Fibroblast of skin of right biceps (primary cell): Measurements from ENCODE around the gene COX4I1.

Source experiments
- DNase-seq: peaks from one replicate; pipeline ENCODE4 v3.0.0-alpha.2; 2013

Gene COX4I1

DNA sequence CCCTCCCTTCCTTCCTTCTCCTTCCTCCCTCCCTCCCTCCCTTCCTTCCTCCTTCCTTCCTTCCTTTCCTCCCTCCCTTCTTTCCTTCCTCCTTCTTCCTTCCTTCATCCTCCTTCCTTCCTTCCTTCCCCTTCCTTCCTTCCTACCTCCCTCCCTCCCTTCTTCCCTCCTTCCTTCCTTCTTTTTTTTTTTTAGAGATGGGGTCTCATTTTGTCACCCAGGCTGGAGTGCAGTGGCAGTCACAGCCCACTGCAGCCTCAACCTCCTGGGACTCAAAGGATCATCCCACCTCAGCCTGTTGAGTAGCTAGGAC lies 44.6 kb downstream of the COX4I1 start:
- no peak for DNase-seq

DNA sequence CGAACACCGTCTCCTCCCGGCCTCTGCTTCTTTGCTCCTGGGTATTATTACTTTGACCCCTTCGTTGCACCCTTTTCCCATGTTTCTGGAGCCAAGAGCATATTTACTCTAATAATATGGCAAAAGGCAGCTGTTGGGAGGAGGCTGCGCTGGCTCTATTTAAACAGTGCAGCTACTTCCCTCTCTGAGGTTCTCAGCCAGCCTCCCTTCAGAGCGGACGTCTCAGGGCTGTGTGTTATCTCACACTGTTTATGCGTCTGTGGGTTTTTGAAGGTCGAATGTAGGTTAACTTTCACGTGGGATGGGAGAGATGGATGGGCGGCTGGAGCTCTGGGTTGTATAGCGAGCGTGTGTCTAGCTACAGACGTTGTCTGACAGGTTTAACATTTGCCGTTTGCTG lies 45.3 kb downstream of the COX4I1 start:
- DNase-seq, result no peak

DNA sequence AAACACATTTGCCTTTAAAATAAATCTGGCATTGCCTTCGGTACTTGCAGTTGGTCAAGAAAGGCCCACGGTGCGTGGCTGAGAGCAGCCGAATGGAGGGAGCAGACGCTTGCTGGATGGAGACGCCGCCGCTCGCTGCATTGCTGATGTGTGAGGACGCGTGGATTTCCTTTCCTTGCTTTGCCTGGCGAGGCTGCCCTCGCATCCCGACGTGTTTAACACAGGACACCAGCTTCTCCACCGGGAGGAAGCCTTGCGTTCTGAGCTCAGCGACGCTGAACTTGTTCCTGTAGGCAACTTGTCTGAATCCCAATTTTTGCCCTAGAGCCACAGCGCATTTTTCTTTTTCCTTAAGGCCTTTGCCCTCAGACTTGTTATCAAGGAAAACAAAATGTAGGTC lies 45.8 kb downstream of the COX4I1 start:
- no peak for DNase-seq

DNA sequence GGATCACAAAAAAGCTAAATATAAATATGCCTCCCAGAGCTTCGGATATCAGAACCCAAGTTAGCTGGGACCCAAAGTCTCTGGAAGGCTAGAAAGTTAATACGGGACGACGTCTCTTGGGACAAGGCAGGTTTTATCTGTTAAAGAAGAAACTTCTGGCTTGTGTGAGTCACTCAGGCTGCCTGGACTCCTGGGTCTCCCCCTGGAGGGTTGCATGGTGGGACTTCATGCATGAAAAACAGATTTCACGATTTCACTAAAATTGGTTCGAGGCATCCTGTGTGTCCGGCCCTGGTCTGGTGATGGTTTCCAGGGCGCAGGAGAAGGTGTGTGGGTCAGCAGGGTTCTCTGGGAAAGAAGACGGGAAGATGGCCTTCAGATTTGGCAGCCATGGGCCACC lies 47.0 kb downstream of the COX4I1 start:
- no peak for DNase-seq

DNA sequence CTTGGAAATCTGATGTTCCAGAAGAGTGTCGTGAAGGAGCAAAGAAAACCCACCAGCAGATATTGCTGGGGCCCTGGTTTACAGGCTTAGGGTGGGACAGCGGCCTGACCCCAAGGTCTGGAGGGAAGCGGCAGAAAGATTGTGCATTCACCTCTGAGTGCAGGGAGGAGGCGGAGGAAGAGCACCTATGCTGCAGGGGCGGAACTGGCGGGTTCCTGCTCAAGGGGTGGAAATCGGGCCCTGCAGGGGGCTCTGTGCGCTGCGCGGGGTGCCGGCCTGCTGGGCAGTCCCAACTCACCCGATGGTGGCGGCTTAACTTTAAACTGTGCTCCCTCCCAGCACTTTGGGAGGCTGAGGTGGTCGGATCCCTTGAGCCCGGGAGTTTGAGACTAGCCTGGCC lies 47.5 kb downstream of the COX4I1 start:
- DNase-seq, result no peak

DNA sequence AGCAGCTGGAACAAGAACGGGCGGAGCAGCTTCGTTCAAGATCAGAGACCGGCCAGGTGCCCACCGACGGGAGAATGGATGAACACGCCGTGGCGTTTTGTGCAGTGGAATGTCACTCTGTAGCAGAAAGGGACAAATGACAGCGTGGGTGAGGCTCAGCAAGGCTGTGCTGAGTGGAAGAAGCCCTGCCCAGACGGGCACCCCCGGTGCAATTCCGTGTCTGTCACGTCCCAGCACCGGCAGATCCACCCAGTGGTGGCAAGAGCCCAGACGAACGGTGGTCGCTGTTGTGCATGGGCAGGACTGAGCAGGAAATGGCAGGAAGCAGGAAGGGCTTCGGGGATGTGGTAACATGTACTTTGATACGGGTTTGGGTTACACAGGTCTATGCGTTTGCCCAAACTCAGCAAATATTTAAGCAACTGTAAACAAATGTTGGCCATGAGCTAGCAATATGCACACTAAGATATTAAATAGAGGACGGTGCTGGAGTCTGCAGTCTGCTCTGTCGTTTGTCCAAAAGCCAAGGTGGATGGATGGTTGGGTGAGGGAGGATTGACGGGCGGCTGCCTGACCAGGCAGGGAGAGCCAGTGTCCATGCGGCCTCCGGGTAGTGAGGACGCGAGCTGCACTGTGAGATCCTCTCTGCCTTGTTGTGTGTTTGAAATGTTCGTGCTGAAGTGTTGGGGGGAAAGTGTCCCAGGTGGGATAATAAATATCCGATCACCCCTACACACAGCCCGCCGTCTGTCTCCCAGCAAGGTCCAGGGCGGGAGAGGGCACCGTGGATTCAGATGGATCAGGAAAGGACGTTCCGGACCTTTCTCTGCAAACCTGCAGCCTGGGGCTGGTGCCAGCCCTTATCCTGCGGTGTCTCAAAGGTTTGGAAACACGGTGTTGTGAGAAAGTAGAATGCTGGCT lies 48.4 kb downstream of the COX4I1 start:
- DNase-seq, result no peak

DNA sequence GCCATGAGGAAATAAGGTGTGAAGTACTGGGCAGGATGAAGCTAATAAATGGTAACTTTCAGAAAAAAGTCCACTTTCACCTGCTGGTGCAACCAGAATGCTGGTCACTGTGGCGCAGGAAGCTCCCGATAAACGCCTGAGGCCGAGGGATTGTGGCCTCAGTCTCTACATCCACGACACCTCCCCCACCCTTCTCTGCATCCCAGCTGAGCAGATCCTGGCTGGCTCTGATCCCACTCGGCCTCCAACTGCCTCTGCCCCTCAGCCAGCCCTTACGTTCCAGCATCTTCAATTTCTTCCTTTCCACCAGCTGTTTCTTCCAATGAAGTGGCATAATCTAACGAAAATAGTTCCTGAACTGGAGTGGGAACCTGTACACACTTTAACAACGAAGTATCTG lies 49.5 kb downstream of the COX4I1 start:
- DNase-seq, result no peak

DNA sequence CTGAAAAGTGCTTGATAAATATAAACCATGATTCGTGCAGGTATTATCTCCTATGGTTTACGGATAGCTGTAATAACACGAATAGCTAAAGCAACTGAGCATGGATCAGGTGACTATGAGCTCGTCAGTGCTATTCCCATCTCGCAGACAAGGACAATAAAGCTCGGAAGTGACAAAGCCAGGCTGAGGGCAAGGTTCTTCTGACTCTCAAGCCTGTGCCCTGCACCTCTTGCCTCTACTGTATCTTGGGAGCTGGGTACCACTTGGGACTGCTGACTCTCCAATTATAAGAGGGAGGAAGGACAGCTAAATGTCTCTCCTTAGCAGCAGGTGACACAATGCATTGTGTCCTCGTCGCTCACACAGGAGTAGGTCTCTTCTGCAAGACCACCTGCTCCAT lies 49.9 kb downstream of the COX4I1 start:
- no peak for DNase-seq

DNA sequence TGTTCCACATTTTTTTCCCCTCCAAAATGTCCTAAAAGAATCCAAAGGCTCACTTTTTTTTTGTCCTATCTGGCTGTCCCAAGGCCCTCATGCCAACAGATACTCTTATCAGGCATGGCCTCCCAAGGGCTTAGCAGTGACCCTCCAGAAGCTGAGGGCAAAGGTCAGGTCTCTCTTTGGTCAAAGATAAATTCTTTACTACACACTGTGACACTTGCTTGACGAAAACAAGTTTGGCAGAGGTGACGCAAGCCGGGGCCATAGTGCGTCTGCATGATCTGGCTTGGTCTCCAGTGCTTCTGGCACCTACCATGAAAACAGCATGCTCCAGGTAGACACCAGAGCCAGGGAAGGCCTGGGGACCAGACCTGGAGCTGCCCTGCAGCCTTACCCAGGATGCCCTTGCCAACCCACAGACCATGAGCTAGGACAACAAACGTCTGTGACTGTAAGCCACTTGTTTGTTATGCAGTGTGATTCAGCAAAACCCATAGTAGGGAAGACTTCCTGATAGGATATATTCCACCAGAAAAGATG lies 50.9 kb downstream of the COX4I1 start:
- DNase-seq, result no peak

DNA sequence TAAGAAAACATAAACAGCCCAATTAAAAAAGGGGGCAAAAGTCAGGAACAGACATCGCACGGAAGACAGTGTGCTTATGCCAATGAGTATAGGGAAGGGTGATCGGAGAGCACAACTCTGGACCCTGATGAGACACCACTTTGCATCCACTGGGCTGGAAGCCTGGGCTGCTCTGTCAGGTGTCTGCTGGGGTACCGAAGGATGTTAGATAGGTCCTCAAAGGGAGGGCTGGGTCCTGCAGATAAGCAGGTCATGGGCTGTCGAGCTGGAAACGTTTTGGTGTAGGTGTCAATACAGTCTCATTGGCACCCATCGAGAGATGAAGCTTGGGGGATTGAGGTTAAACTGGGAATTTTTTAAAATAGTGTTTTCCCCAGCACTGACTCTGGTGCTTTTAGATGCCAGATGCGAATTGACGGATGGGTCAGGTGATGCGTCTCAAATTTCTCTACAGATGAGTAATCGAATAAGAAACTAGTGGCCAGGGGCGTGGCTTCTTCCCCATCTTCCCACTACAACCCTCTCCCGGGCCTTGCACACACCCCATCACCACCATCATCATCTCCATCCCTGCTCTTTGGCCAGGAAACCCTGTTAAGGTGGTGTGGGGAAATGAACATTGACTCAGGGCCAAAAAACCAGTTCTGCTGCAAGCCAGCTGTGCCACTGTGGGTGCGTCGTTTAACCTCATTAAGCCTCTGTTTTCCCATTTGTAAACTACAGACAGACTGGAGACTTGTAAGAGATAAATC lies 51.7 kb downstream of the COX4I1 start:
- no peak for DNase-seq

DNA sequence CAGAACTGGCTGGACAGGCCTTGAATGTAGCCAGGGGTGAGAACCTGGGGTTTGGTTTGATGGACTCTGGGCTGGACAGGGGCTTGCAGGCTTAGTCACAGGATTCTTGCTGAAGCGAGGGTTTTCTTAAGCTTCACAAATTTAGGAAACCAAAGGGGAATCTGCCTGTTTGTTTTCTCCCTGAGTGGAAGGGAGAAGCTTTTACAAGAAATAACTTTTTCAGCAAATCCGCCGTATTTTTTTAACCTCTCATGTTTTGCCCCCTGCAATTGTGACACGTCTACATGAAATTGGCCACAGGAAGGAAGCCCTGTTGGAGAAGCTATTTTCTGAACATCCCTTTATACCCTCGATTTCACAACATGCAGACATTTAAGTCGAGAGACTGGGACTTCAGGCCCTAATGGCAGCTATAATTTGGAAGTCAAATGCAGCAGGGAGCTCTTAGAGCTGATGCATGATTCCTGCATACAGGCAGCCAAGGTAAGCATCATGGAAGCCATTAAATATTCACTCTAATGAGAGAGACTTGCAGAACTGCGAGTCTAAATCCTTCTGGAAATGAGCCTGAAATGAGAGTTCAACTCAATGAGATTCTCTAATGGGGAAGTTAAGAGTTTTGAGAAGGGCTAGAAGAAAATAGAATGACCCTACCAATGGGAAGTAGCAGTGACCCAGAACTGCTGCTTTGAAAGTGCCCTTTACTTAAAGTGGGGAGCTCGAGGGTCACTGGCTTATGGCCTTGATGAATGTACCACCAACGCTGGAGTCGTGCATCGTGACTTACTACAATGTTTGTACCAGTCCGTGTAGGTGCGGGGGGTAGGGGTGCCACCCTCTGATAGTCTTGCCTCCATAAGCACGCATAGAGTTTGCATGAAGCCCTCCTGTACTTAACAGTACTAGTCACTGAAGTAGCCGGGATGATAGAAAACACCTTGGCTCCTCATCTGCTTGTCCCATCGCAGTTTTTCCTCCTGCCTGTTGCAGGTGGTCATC lies 54.4 kb downstream of the COX4I1 start:
- DNase-seq, result no peak

DNA sequence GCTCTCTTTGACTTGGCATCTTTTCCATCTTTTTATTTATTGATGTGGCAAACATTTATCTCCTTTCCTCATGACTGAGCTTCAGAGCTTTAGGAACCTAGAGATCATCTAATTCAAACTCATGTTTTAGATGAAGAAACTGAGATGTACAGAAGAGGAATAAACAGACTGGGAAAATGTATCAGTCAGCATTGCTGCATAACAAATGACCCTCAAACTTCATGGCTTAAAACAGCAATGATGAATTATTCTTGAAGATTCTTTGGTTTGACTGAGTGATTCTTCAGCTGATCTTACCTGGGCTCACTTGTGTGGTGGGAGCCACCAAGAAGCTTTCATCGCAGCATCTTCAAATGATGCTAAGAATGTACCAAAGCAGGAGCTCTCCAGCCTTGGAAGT lies 55.4 kb downstream of the COX4I1 start:
- DNase-seq, result no peak

DNA sequence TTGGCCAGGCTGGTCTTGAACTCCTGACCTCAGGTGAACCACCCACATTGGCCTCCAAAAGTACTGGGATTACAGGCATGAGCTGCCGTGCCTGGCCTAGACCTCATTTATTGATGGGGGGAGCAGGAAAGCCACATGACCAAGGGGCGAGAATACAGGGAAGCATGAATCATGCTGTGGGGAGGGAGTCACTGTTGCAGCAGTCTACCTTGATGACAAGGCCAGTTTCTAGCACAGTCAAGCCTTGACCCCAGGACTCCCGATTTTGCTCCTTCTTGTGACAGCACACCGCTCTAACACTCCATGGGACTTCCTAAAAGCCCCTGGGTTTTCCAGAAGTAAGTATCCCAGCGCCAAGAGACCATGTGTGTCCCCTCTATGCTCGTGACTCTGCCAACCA lies 56.6 kb downstream of the COX4I1 start:
- no peak for DNase-seq

DNA sequence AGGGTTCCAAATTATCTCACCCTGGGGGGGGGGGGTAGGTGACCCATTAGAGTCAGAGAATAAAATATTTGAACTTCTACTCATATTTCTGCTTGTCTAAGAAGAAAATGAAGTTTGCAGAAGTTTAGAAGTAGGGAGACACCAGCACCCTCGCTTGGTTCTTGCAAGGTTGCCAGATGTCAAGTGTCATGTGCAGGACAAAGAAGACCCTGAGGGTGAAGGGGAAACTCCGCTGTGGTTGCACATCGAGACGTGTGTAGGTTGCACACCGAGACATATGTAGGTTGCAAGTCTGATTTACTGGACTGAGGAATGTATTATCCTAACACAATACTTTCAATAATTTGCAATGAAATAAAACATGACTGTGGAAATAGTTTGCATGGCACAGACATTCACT lies 57.1 kb downstream of the COX4I1 start:
- no peak for DNase-seq
